Posterior cingulate gyrus (tissue), 11 donors: Measurements from ENCODE around the gene HOXD13.

Experiments used
- DNase-seq, 10 donors: peaks; one replicate each; pipeline versions ENCODE4 v3.0.0 to v3.0.0-alpha.2; 2020 to 2021; ENCODE audit warnings: mixed read lengths in 3 of 10
- intact Hi-C: fragments of 100-400 bp; cut with DNase I; formaldehyde crosslinking; loops from one replicate; pipeline ENCODE4 v1.15.1; 2023

The HOXD13 gene

GRCh38 chr2:176139661-176140512, 47.4 kb downstream of the HOXD13 start:
- intact Hi-C loops, result loop anchor here (1.0 to 5.0 kb wide), 4 partner anchors 315 to 677 kb away; no protein-coding TSS in a partner anchor
- DNase-seq, result no peak

- peak in 8 of 10 donors; percentile 31 to 95 (median 68) for DNase-seq
- intact Hi-C loops, result loop anchor here (1.0 to 5.0 kb wide), 4 partner anchors 315 to 677 kb away; no protein-coding TSS in a partner anchor
These were observed 48.2 kb downstream of the HOXD13 start for GRCh38 chr2:176140513-176141317.

- intact Hi-C loops, result loop anchor here (5.0 kb wide), 2 partner anchors 495 to 675 kb away; no protein-coding TSS in a partner anchor
- no peak for DNase-seq
These were observed 49.8 kb downstream of the HOXD13 start for GRCh38 chr2:176142281-176142680.
